ENCODE results near the gene RAPGEF2. TPM values are rescaled to one million over a fixed set of nuclear protein-coding genes. Genes with fewer than 3 reads are reported as not detected.

The RAPGEF2 gene
- total and polyA plus RNA-seq, 9 of the 15 experiments (the other 6 are each of a cell fraction or from before 2014, with no cell fraction given) = 3.1 to 32.6 (median 23.1) TPM

DNA sequence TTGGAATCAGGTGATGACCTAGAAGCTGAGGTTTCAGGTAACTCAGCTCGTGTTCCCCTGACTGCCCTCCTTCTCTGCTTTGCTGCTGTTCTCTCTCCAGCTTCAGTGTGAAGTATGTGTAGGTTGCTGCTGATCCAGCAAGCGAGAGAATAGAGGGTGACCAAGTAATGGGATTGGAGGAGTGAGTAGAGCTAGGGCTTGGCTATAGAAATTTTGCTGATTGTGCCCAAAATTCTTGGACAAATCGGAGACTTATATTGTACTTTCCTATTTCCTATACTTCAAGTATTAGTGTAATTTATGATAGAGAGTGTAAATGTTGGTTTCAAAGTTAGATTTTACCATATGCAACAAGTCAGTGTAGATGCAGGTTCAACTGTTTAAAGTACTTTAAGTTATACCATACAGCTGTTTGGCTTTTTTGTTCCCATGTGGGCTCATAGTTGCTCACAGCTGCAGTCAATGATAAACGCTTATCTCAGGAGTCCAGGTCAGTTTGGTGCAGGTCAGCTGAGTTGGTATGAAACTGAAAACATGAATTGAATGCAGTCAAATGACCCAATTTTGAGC is 48.0 kb downstream of the RAPGEF2 start (continued):
- TF ChIP-seq SMARCE1 (IDR thresholded peaks at IDR 0.05) (peak; percentile 99), ADNP (tag; IDR thresholded peaks at IDR 0.05) (peak; percentile 68; the same call in 1 of the 2 replicates), NR2C2 (CRISPR knock-in tag; IDR thresholded peaks at IDR 0.05) (no peak), NR2C2 (tag; IDR thresholded peaks at IDR 0.05) (peak; percentile 38; the same call in 1 of the 2 replicates), RBM14 (IDR thresholded peaks at IDR 0.05; ENCODE audit: borderline replicate concordance, insufficient read depth, low read depth, low read length) (no peak), NFIX (CRISPR knock-in tag; IDR thresholded peaks at IDR 0.05; ENCODE audit: low read depth) (no peak), HMGN3 (IDR thresholded peaks at IDR 0.05; ENCODE audit: borderline replicate concordance, extremely low read depth, insufficient read length, low read depth, low read length) (peak; percentile 88), NCOR1 (IDR thresholded peaks at IDR 0.05) (peak; percentile 99), ERF (CRISPR knock-in tag; IDR thresholded peaks at IDR 0.05) (no peak), HDAC8 (tag; IDR thresholded peaks at IDR 0.05) (no peak), FOXJ2 (tag; IDR thresholded peaks at IDR 0.05) (peak; percentile 95), TEAD4 (IDR thresholded peaks at IDR 0.05; ENCODE audit: low read length) (peak; percentile 100), TEAD4 (CRISPR knock-in tag; IDR thresholded peaks at IDR 0.05; ENCODE audit: borderline replicate concordance) (no peak), ZEB2 (IDR thresholded peaks at IDR 0.05) (peak; percentile 60; the same call in 1 of the 2 replicates), ZBTB9 (CRISPR knock-in tag; IDR thresholded peaks at IDR 0.05) (peak; percentile 61; the same call in 1 of the 2 replicates), EHMT2 (IDR thresholded peaks at IDR 0.05) (peak; percentile 74), HDAC1 (IDR thresholded peaks at IDR 0.05) (peak; percentile 62 to 75; a peak in 1 of 4 replicates), KLF16 (IDR thresholded peaks at IDR 0.05) (peak; percentile 97), CEBPB (tag; IDR thresholded peaks at IDR 0.05) (peak; percentile 36; the same call in 1 of the 2 replicates), KLF6 (CRISPR knock-in tag; IDR thresholded peaks at IDR 0.05; ENCODE audit: borderline replicate concordance) (0 out of 2 replicates have a peak, but pooled peaks have one; percentile 37), MXI1 (IDR thresholded peaks at IDR 0.05; ENCODE audit: low read depth, low read length) (peak; percentile 58; the same call in 1 of the 2 replicates), SOX6 (IDR thresholded peaks at IDR 0.05) (peak; percentile 96), NFATC3 (IDR thresholded peaks at IDR 0.05) (0 out of 2 replicates have a peak, but pooled peaks have one; percentile 72)
- TF ChIP-seq, protein P1, sequence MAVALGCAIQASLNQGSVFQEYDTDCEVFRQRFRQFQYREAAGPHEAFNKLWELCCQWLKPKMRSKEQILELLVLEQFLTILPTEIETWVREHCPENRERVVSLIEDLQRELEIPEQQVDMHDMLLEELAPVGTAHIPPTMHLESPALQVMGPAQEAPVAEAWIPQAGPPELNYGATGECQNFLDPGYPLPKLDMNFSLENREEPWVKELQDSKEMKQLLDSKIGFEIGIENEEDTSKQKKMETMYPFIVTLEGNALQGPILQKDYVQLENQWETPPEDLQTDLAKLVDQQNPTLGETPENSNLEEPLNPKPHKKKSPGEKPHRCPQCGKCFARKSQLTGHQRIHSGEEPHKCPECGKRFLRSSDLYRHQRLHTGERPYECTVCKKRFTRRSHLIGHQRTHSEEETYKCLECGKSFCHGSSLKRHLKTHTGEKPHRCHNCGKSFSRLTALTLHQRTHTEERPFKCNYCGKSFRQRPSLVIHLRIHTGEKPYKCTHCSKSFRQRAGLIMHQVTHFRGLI (CRISPR knock-in tag; IDR thresholded peaks at IDR 0.05) = 0 out of 2 replicates have a peak, but pooled peaks have one; percentile 22
- TF ChIP-seq, protein P2, sequence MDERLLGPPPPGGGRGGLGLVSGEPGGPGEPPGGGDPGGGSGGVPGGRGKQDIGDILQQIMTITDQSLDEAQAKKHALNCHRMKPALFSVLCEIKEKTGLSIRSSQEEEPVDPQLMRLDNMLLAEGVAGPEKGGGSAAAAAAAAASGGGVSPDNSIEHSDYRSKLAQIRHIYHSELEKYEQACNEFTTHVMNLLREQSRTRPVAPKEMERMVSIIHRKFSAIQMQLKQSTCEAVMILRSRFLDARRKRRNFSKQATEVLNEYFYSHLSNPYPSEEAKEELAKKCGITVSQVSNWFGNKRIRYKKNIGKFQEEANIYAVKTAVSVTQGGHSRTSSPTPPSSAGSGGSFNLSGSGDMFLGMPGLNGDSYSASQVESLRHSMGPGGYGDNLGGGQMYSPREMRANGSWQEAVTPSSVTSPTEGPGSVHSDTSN (CRISPR knock-in tag; IDR thresholded peaks at IDR 0.05; ENCODE audit: low read depth) = no peak
- TF ChIP-seq, protein P2 (tag; conservative IDR thresholded peaks at IDR 0.05; ENCODE audit: low read depth) = 0 out of 2 replicates have a peak, but pooled peaks have one; percentile 30
